Measurements from ENCODE around the gene CLDN34. TPM values are rescaled to one million over a fixed set of nuclear protein-coding genes. Genes with fewer than 3 reads are reported as not detected.
A peak's percentile ranks its signal among the peaks of the same experiment; 100 is the strongest.

Gene CLDN34
- total and polyA plus RNA-seq, 2 donors (not counting 1 experiment from before 2014, with no cell fraction given) = not detected

GRCh38 chrX:9995855-9996339 lies 28.7 kb downstream of the CLDN34 start:
- Mint-ChIP-seq H3K4me1 (peaks cover 11% of the 10 kb centered on the region), H3K9me3 (ENCODE audit: insufficient read depth) (no peaks in the 10 kb centered on the region), H3K27me3 (no peaks in the 10 kb centered on the region), H3K27ac (no peak overlapping the region), H3K4me3 (no peak overlapping the region)
- TF ChIP-seq EZH2 (IDR thresholded peaks at IDR 0.05; ENCODE audit: borderline replicate concordance, insufficient read depth, low read depth, low read length, poor library complexity, severe bottlenecking) (no peak), CTCF (IDR thresholded peaks at IDR 0.05) (peak; percentile 91)
- no peaks in the 10 kb centered on the region for H3K79me2 ChIP-seq (ENCODE audit: control insufficient read depth, insufficient read depth, low read length)
- no peak overlapping the region for H3K27ac ChIP-seq (ENCODE audit: low read length in 2 of 2)
- no peaks in the 10 kb centered on the region for H3K9me3 ChIP-seq (ENCODE audit: control extremely low read depth in 1 of 3, control insufficient read depth in 2 of 3, insufficient read depth in 1 of 3, low read length in 2 of 3)
- no peak overlapping the region for H2AFZ ChIP-seq (ENCODE audit: insufficient read depth, low read depth, low read length, poor library complexity, severe bottlenecking)
- no peak overlapping the region for H3K4me3 ChIP-seq (ENCODE audit: control extremely low read depth in 1 of 5, extremely low read depth in 1 of 5, insufficient read depth in 1 of 5, low read depth in 2 of 5, low read length in 4 of 5)
- ChIA-PET CTCF (interaction anchor here (0.7 to 6.5 kb wide), 12 partner anchors 14 to 122 kb away, joined by 3 to 160 read pairs (median 4); no protein-coding TSS in a partner anchor), POLR2A (no interaction called here)
- 0% methylated on average over 7 of the region's 18 CpGs for WGBS (ENCODE audit: insufficient coverage)
- no peaks in the 10 kb centered on the region for H4K20me1 ChIP-seq (ENCODE audit: control insufficient read depth, insufficient read depth, low read length, poor library complexity, severe bottlenecking)
- peak overlapping the region; percentile 25 for H3K4me2 ChIP-seq (replicated peaks; ENCODE audit: low read depth, low read length, poor library complexity, severe bottlenecking)
- H3K4me1 ChIP-seq (ENCODE audit: control insufficient read depth in 2 of 2, insufficient read depth in 2 of 2, low read length in 2 of 2) = peaks cover 0 to 6% of the 10 kb centered on the region in 2 donors
- no peaks in the 10 kb centered on the region for H3K36me3 ChIP-seq (replicated peaks in 1 of 2; ENCODE audit: control extremely low read depth in 1 of 2, control insufficient read depth in 1 of 2, extremely low read depth in 1 of 2, insufficient read depth in 2 of 2, low read length in 1 of 2)
- intact Hi-C loops (cut with micrococcal nuclease) = loop anchor here (1.0 to 5.0 kb wide), 4 partner anchors 19 to 124 kb away; no protein-coding TSS in a partner anchor
- peak; percentile 76 for ATAC-seq (ENCODE audit: low read depth)
- peak; percentile 77 for DNase-seq
- no peak overlapping the region for H3K9ac ChIP-seq (ENCODE audit: low read length)
- no peaks in the 10 kb centered on the region for H3K27me3 ChIP-seq (replicated peaks in 1 of 4; ENCODE audit: control extremely low read depth in 1 of 4, control insufficient read depth in 3 of 4, insufficient read depth in 4 of 4, low read length in 3 of 4)

GRCh38 chrX:9997041-9997440 lies 29.9 kb downstream of the CLDN34 start:
- Mint-ChIP-seq H3K4me1 (peaks cover 11% of the 10 kb centered on the region), H3K27me3 (no peaks in the 10 kb centered on the region), H3K27ac (no peak overlapping the region), H3K4me3 (no peak overlapping the region), H3K9me3 (ENCODE audit: insufficient read depth) (no peaks in the 10 kb centered on the region)
- DNase-seq (no peak), ATAC-seq (ENCODE audit: low read depth) (no peak)
- H3K9me3 ChIP-seq (ENCODE audit: control extremely low read depth in 1 of 3, control insufficient read depth in 2 of 3, insufficient read depth in 1 of 3, low read length in 2 of 3) = no peaks in the 10 kb centered on the region
- CTCF ChIA-PET = interaction anchor here (1.1 to 6.5 kb wide), 14 partner anchors 14 to 123 kb away, joined by 3 to 160 read pairs (median 4); no protein-coding TSS in a partner anchor
- H3K36me3 ChIP-seq (replicated peaks in 1 of 2; ENCODE audit: control extremely low read depth in 1 of 2, control insufficient read depth in 1 of 2, extremely low read depth in 1 of 2, insufficient read depth in 2 of 2, low read length in 1 of 2) = no peaks in the 10 kb centered on the region
- 94% methylated on average over 8 of the region's 9 CpGs for WGBS (ENCODE audit: insufficient coverage)
- intact Hi-C loops (cut with micrococcal nuclease) = loop anchor here (2.0 to 5.0 kb wide), 3 partner anchors 18 to 125 kb away; no protein-coding TSS in a partner anchor
- peaks cover 0 to 6% of the 10 kb centered on the region in 2 donors for H3K4me1 ChIP-seq (ENCODE audit: control insufficient read depth in 2 of 2, insufficient read depth in 2 of 2, low read length in 2 of 2)
- H3K79me2 ChIP-seq (ENCODE audit: control insufficient read depth, insufficient read depth, low read length) = no peaks in the 10 kb centered on the region
- no peaks in the 10 kb centered on the region for H4K20me1 ChIP-seq (ENCODE audit: control insufficient read depth, insufficient read depth, low read length, poor library complexity, severe bottlenecking)
- no peak overlapping the region for H3K9ac ChIP-seq (ENCODE audit: low read length)
- H3K27me3 ChIP-seq (replicated peaks in 1 of 4; ENCODE audit: control extremely low read depth in 1 of 4, control insufficient read depth in 3 of 4, insufficient read depth in 4 of 4, low read length in 3 of 4) = no peaks in the 10 kb centered on the region
- H2AFZ ChIP-seq (ENCODE audit: insufficient read depth, low read depth, low read length, poor library complexity, severe bottlenecking) = no peak overlapping the region
- TF ChIP-seq CTCF (IDR thresholded peaks at IDR 0.05) = no peak
- no peak for TF ChIP-seq EZH2 (IDR thresholded peaks at IDR 0.05; ENCODE audit: borderline replicate concordance, insufficient read depth, low read depth, low read length, poor library complexity, severe bottlenecking)
- no peak overlapping the region for H3K4me3 ChIP-seq (ENCODE audit: control extremely low read depth in 1 of 5, extremely low read depth in 1 of 5, insufficient read depth in 1 of 5, low read depth in 2 of 5, low read length in 4 of 5)
- H3K4me2 ChIP-seq (replicated peaks; ENCODE audit: low read depth, low read length, poor library complexity, severe bottlenecking) = no peak overlapping the region
- no peak overlapping the region for H3K27ac ChIP-seq (ENCODE audit: low read length in 2 of 2)
- POLR2A ChIA-PET = interaction anchor here (1.8 kb wide), 1 partner anchor 114 kb away, joined by 7 read pairs; no protein-coding TSS in a partner anchor
